Right atrium auricular region (tissue), 2 donors: ENCODE measurements around the gene DNAJC7. TPM values are rescaled to one million over a fixed set of nuclear protein-coding genes. Genes with fewer than 3 reads are reported as not detected.

ENCODE experiments used
- DNase-seq: peaks from one replicate; pipeline ENCODE4 v3.0.0-alpha.2; 2019; ENCODE audit warnings: low spot score
- H3K27ac ChIP-seq, 2 donors: fragments of 200-600 bp; sonication (generic); 1 replicate in 1 of 2; 2 replicates in 1 of 2; pipeline ENCODE4 v1.5.1; 2016 to 2019
- H3K27me3 ChIP-seq, 2 donors: fragments of 200-600 bp; sonication (generic); one replicate each; pipeline versions ENCODE4 v1.5.1 to v1.6.0; 2017 to 2019
- H3K36me3 ChIP-seq: fragments of 200-600 bp; sonication (generic); one replicate; pipeline ENCODE4 v1.5.1; 2016
- H3K4me1 ChIP-seq, 2 donors: fragments of 200-600 bp; sonication (generic); one replicate each; pipeline versions ENCODE4 v1.5.1 to v1.6.0; 2017 to 2019
- H3K4me3 ChIP-seq, 2 donors: fragments of 200-600 bp; sonication (generic); 1 replicate in 1 of 2; 2 replicates in 1 of 2; pipeline ENCODE4 v1.5.1; 2017 to 2019; ENCODE audit warnings: mild to moderate bottlenecking in 1 of 2, moderate library complexity in 1 of 2
- H3K9me3 ChIP-seq, 2 donors: fragments of 200-600 bp; sonication (generic); one replicate each; pipeline ENCODE4 v1.5.1; 2019
- CTCF ChIP-seq, 2 donors: fragments of 200-600 bp; sonication (generic); IDR thresholded peaks; one replicate each; pipeline ENCODE4 v1.5.1; 2019; ENCODE audit warnings: antibody characterized with exemption in 2 of 2
- total RNA-seq, 2 donors: library from RNA; depleted of rRNA; stranded (reverse); fragments of >200 nt; gene quantifications; one replicate each; pipeline ENCODE4 v1.1.0, GENCODE V29; 2016

The DNAJC7 gene
- total RNA-seq, 2 donors from 2014 or later: 42.7 to 47.1 TPM

GRCh38 chr17:41972571-41973407 is 44.5 kb downstream of the DNAJC7 start:
- Histone ChIP-seq H3K4me3 (no peak overlapping the region), H3K27ac (peak overlapping the region; percentile 25 to 33), H3K9me3 (no peaks in the 10 kb centered on the region), H3K36me3 (peaks cover 64% of the 10 kb centered on the region), H3K4me1 (peaks cover 0 to 23% of the 10 kb centered on the region in 2 donors), H3K27me3 (no peaks in the 10 kb centered on the region)
- DNase-seq: no peak
- no peak for TF ChIP-seq CTCF (IDR thresholded peaks at IDR 0.05)

- DNase-seq: no peak
- Histone ChIP-seq H3K4me1 (peaks cover 0 to 30% of the 10 kb centered on the region in 2 donors), H3K27me3 (no peaks in the 10 kb centered on the region), H3K27ac (no peak overlapping the region), H3K36me3 (peaks cover 56% of the 10 kb centered on the region), H3K9me3 (no peaks in the 10 kb centered on the region), H3K4me3 (no peak overlapping the region)
- no peak for TF ChIP-seq CTCF (IDR thresholded peaks at IDR 0.05)
Observed at GRCh38 chr17:41971721-41972523, 45.3 kb downstream of the DNAJC7 start.

GRCh38 chr17:41970901-41971331 is 46.3 kb downstream of the DNAJC7 start:
- TF ChIP-seq CTCF (IDR thresholded peaks at IDR 0.05): no peak
- peaks cover 46% of the 10 kb centered on the region for H3K36me3 ChIP-seq
- no peak for DNase-seq
- H3K27me3 ChIP-seq: no peaks in the 10 kb centered on the region
- no peaks in the 10 kb centered on the region for H3K9me3 ChIP-seq
- H3K4me1 ChIP-seq: peaks cover 0 to 30% of the 10 kb centered on the region in 2 donors
- H3K4me3 ChIP-seq: no peak overlapping the region
- no peak overlapping the region for H3K27ac ChIP-seq

- Histone ChIP-seq H3K36me3 (peaks cover 23% of the 10 kb centered on the region), H3K27ac (no peak overlapping the region), H3K4me1 (peaks cover 0 to 37% of the 10 kb centered on the region in 2 donors), H3K4me3 (no peak overlapping the region), H3K9me3 (no peaks in the 10 kb centered on the region), H3K27me3 (no peaks in the 10 kb centered on the region)
- no peak for TF ChIP-seq CTCF (IDR thresholded peaks at IDR 0.05)
- no peak for DNase-seq
Observed at GRCh38 chr17:41968676-41969075, 48.6 kb downstream of the DNAJC7 start.

GRCh38 chr17:41967921-41968578 is 49.2 kb downstream of the DNAJC7 start:
- DNase-seq: no peak
- no peaks in the 10 kb centered on the region for H3K9me3 ChIP-seq
- peaks cover 0 to 32% of the 10 kb centered on the region in 2 donors for H3K4me1 ChIP-seq
- TF ChIP-seq CTCF (IDR thresholded peaks at IDR 0.05): no peak
- peaks cover 17% of the 10 kb centered on the region for H3K36me3 ChIP-seq
- peak overlapping the region; percentile 71 to 99 for H3K4me3 ChIP-seq
- peak overlapping the region in 1 of 2 donors; percentile 83 for H3K27ac ChIP-seq
- H3K27me3 ChIP-seq: no peaks in the 10 kb centered on the region
